ENCODE data around the gene APMAP.

- TF ChIP-seq GATA2 (CRISPR knock-in tag; IDR thresholded peaks at IDR 0.05) = no peak
- TF ChIP-seq CTCF (IDR thresholded peaks at IDR 0.05 in 2 of 3, conservative IDR thresholded peaks at IDR 0.05 in 1 of 3; ENCODE audit: insufficient read depth in 2 of 3, low read depth in 1 of 3, low read length in 3 of 3) = no peak
- TF ChIP-seq GTF2B (IDR thresholded peaks at IDR 0.05; ENCODE audit: extremely low read depth, insufficient read length) = no peak
- TF ChIP-seq KLF16 (IDR thresholded peaks at IDR 0.05) = no peak
- no peak for TF ChIP-seq MBD2 (IDR thresholded peaks at IDR 0.05; ENCODE audit: borderline replicate concordance, low read depth)
- TF ChIP-seq ATF2 (CRISPR knock-in tag; IDR thresholded peaks at IDR 0.05) = no peak
- no peak for TF ChIP-seq FOXK1 (CRISPR knock-in tag; IDR thresholded peaks at IDR 0.05; ENCODE audit: borderline replicate concordance)
- no peak for TF ChIP-seq EZH2 (IDR thresholded peaks at IDR 0.05; ENCODE audit: borderline replicate concordance, low read depth, low read length)
- no peak for TF ChIP-seq ZBTB2 (IDR thresholded peaks at IDR 0.05)
These were observed 41.4 kb upstream of the APMAP start for GRCh38 chr20:25033924-25034300.

Data from K562 (cell line).